GM12878 (cell line): ENCODE data around the gene RASGRP3. TPM values are rescaled to one million over a fixed set of nuclear protein-coding genes. Genes with fewer than 3 reads are reported as not detected.

Experiments
- ASH2L ChIP-seq: fragments of 300-600, 200-600 bp; sonication (generic); IDR thresholded peaks from 2 replicates; pipeline ENCODE4 v1.6.1; 2017; ENCODE audit warnings: low read depth, mild to moderate bottlenecking, borderline replicate concordance
- CHD1 ChIP-seq: IDR thresholded peaks from 2 replicates; pipeline ENCODE4 v1.6.1; 2012; ENCODE audit warnings: low read depth, low read length, improper control_type of control experiment
- FOS ChIP-seq: IDR thresholded peaks from 3 replicates; pipeline ENCODE4 v1.6.1; 2011; ENCODE audit warnings: borderline replicate concordance; ENCODE audit not compliant: insufficient read length; ENCODE audit errors: extremely low read depth
- FOXM1 ChIP-seq: IDR thresholded peaks from 2 replicates; pipeline ENCODE4 v1.6.1; 2012; ENCODE audit warnings: low read depth, mild to moderate bottlenecking, inconsistent platforms, low read length, moderate library complexity
- WRNIP1 ChIP-seq: IDR thresholded peaks from 2 replicates; pipeline ENCODE4 v1.6.1; 2011; ENCODE audit warnings: low read depth, low read length, improper control_type of control experiment, borderline replicate concordance
- YBX1 ChIP-seq: fragments of 450-650 bp; IDR thresholded peaks from 2 replicates; pipeline ENCODE4 v1.6.1; 2016; ENCODE audit warnings: antibody characterized with exemption
- ZSCAN29 ChIP-seq: fragments of 450-650 bp; IDR thresholded peaks from 2 replicates; pipeline ENCODE4 v1.6.1; 2017; ENCODE audit warnings: mild to moderate bottlenecking, moderate library complexity
- polyA plus RNA-seq, 11 experiments: library from polyadenylated mRNA; depleted of rRNA in 4 of 11; unstranded in 6 of 11; stranded (reverse) in 5 of 11; fragments of >200 nt; fragmentation: Nextera tagmentation in 4 of 11; fragmentation: Illumina TruSeq in 1 of 11; extraction: Ambion mirVana in 4 of 11; extraction: Trizol in 1 of 11; gene quantifications; 1 replicate in 1 of 11; 2 replicates in 10 of 11; pipeline versions ENCODE4 v1.2.1 to v1.2.3, GENCODE V29; 2011 to 2016; ENCODE audit warnings: inconsistent platforms in 2 of 11, missing spikeins in 2 of 11, low read depth in 1 of 11
- total RNA-seq, 4 experiments: library from RNA; depleted of rRNA in 3 of 4; stranded (reverse); fragments of >200 nt in 3 of 4; fragmentation: Illumina TruSeq in 1 of 4; extraction: Trizol in 1 of 4; gene quantifications; 2 replicates each; pipeline versions ENCODE4 v1.2.1 to v1.2.3, GENCODE V29; 2013 to 2021
- TF ChIP-seq, protein P1 (sequence below): fragments of 450-650 bp; IDR thresholded peaks from 2 replicates; pipeline ENCODE4 v1.6.1; 2017; ENCODE audit warnings: low read depth, mild to moderate bottlenecking, moderate library complexity
- TF ChIP-seq, protein P2 (sequence below): fragments of 450-650 bp; IDR thresholded peaks from 2 replicates; pipeline ENCODE4 v1.6.1; 2017; ENCODE audit warnings: mild to moderate bottlenecking, moderate library complexity
- TF ChIP-seq, protein P3 (sequence below): fragments of 450-650 bp; IDR thresholded peaks from 2 replicates; pipeline ENCODE4 v1.6.1; 2017; ENCODE audit warnings: borderline replicate concordance
- TF ChIP-seq, protein P4 (sequence below): fragments of 450-650 bp; IDR thresholded peaks from 2 replicates; pipeline ENCODE4 v1.6.1; 2016; ENCODE audit warnings: mild to moderate bottlenecking, moderate library complexity, borderline replicate concordance
- TF ChIP-seq, protein P5 (sequence below), 3 experiments: IDR thresholded peaks in 2 of 3; conservative IDR thresholded peaks in 1 of 3; 2 replicates each; pipeline ENCODE4 v1.5.1; 2011; ENCODE audit warnings: low read depth in 3 of 3, low read length in 3 of 3, mild to moderate bottlenecking in 3 of 3, control low read depth in 2 of 3, moderate library complexity in 2 of 3, inconsistent platforms in 1 of 3, mixed read lengths in 1 of 3; ENCODE audit not compliant: control insufficient read depth in 2 of 3, insufficient read depth in 1 of 3; ENCODE audit errors: extremely low read depth in 1 of 3
- TF ChIP-seq, protein P6 (sequence below): IDR thresholded peaks from 2 replicates; pipeline ENCODE4 v1.6.1; 2012; ENCODE audit warnings: low read depth, low read length, improper control_type of control experiment

The RASGRP3 gene
- total and polyA plus RNA-seq, 10 of the 15 experiments (the other 5 are each of a cell fraction or from before 2014, with no cell fraction given) = 31.6 to 106 (median 64.7) TPM

DNA sequence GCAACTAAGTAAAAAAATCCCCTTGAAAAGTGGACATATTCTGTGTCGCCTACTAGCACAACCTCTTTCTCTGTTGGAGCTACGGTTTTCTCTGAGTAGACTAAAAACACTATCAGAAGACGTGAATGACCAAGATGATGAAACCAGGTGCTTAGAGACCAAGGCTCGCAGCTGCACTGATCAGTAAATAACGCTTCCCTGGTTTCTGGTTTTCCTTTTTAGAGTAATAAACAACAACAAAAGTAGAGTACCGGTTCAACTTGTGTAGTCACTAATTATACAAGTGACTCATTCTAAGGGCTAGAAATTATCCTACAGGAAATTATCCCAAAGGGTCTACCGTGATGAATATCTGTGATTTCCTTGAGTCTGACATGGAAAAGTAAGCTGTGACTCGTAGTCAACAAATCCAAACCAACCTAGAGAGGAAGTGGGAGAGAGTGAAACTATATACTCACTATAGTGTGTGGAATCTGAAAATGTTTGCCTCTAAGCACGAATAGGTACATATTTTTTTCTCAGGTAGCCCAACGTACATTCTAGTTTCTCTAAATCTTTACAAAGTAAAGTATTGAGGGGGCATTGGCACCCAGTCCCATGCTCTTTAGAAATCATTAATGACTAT is 17.8 kb downstream of the RASGRP3 start (continued):
- TF ChIP-seq, protein P1, sequence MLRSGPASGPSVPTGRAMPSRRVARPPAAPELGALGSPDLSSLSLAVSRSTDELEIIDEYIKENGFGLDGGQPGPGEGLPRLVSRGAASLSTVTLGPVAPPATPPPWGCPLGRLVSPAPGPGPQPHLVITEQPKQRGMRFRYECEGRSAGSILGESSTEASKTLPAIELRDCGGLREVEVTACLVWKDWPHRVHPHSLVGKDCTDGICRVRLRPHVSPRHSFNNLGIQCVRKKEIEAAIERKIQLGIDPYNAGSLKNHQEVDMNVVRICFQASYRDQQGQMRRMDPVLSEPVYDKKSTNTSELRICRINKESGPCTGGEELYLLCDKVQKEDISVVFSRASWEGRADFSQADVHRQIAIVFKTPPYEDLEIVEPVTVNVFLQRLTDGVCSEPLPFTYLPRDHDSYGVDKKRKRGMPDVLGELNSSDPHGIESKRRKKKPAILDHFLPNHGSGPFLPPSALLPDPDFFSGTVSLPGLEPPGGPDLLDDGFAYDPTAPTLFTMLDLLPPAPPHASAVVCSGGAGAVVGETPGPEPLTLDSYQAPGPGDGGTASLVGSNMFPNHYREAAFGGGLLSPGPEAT = peak; percentile 79
- TF ChIP-seq FOXM1 (peak; percentile 86), ZSCAN29 (no peak), FOS (no peak), YBX1 (no peak), WRNIP1 (no peak), CHD1 (no peak; the same call in 1 of the 2 replicates), ASH2L (0 out of 2 replicates have a peak, but pooled peaks have one; percentile 33)
- TF ChIP-seq, protein P2, sequence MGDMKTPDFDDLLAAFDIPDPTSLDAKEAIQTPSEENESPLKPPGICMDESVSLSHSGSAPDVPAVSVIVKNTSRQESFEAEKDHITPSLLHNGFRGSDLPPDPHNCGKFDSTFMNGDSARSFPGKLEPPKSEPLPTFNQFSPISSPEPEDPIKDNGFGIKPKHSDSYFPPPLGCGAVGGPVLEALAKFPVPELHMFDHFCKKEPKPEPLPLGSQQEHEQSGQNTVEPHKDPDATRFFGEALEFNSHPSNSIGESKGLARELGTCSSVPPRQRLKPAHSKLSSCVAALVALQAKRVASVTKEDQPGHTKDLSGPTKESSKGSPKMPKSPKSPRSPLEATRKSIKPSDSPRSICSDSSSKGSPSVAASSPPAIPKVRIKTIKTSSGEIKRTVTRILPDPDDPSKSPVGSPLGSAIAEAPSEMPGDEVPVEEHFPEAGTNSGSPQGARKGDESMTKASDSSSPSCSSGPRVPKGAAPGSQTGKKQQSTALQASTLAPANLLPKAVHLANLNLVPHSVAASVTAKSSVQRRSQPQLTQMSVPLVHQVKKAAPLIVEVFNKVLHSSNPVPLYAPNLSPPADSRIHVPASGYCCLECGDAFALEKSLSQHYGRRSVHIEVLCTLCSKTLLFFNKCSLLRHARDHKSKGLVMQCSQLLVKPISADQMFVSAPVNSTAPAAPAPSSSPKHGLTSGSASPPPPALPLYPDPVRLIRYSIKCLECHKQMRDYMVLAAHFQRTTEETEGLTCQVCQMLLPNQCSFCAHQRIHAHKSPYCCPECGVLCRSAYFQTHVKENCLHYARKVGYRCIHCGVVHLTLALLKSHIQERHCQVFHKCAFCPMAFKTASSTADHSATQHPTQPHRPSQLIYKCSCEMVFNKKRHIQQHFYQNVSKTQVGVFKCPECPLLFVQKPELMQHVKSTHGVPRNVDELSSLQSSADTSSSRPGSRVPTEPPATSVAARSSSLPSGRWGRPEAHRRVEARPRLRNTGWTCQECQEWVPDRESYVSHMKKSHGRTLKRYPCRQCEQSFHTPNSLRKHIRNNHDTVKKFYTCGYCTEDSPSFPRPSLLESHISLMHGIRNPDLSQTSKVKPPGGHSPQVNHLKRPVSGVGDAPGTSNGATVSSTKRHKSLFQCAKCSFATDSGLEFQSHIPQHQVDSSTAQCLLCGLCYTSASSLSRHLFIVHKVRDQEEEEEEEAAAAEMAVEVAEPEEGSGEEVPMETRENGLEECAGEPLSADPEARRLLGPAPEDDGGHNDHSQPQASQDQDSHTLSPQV = no peak
- TF ChIP-seq, protein P3, sequence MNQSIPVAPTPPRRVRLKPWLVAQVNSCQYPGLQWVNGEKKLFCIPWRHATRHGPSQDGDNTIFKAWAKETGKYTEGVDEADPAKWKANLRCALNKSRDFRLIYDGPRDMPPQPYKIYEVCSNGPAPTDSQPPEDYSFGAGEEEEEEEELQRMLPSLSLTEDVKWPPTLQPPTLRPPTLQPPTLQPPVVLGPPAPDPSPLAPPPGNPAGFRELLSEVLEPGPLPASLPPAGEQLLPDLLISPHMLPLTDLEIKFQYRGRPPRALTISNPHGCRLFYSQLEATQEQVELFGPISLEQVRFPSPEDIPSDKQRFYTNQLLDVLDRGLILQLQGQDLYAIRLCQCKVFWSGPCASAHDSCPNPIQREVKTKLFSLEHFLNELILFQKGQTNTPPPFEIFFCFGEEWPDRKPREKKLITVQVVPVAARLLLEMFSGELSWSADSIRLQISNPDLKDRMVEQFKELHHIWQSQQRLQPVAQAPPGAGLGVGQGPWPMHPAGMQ = no peak
- TF ChIP-seq, protein P4, sequence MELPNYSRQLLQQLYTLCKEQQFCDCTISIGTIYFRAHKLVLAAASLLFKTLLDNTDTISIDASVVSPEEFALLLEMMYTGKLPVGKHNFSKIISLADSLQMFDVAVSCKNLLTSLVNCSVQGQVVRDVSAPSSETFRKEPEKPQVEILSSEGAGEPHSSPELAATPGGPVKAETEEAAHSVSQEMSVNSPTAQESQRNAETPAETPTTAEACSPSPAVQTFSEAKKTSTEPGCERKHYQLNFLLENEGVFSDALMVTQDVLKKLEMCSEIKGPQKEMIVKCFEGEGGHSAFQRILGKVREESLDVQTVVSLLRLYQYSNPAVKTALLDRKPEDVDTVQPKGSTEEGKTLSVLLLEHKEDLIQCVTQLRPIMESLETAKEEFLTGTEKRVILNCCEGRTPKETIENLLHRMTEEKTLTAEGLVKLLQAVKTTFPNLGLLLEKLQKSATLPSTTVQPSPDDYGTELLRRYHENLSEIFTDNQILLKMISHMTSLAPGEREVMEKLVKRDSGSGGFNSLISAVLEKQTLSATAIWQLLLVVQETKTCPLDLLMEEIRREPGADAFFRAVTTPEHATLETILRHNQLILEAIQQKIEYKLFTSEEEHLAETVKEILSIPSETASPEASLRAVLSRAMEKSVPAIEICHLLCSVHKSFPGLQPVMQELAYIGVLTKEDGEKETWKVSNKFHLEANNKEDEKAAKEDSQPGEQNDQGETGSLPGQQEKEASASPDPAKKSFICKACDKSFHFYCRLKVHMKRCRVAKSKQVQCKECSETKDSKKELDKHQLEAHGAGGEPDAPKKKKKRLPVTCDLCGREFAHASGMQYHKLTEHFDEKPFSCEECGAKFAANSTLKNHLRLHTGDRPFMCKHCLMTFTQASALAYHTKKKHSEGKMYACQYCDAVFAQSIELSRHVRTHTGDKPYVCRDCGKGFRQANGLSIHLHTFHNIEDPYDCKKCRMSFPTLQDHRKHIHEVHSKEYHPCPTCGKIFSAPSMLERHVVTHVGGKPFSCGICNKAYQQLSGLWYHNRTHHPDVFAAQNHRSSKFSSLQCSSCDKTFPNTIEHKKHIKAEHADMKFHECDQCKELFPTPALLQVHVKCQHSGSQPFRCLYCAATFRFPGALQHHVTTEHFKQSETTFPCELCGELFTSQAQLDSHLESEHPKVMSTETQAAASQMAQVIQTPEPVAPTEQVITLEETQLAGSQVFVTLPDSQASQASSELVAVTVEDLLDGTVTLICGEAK = no peak
- TF ChIP-seq, protein P5, sequence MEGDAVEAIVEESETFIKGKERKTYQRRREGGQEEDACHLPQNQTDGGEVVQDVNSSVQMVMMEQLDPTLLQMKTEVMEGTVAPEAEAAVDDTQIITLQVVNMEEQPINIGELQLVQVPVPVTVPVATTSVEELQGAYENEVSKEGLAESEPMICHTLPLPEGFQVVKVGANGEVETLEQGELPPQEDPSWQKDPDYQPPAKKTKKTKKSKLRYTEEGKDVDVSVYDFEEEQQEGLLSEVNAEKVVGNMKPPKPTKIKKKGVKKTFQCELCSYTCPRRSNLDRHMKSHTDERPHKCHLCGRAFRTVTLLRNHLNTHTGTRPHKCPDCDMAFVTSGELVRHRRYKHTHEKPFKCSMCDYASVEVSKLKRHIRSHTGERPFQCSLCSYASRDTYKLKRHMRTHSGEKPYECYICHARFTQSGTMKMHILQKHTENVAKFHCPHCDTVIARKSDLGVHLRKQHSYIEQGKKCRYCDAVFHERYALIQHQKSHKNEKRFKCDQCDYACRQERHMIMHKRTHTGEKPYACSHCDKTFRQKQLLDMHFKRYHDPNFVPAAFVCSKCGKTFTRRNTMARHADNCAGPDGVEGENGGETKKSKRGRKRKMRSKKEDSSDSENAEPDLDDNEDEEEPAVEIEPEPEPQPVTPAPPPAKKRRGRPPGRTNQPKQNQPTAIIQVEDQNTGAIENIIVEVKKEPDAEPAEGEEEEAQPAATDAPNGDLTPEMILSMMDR (IDR thresholded peaks at IDR 0.05 in 2 of 3, conservative IDR thresholded peaks at IDR 0.05 in 1 of 3; ENCODE audit: control insufficient read depth in 2 of 3, extremely low read depth in 1 of 3, insufficient read depth in 1 of 3, low read depth in 3 of 3, low read length in 3 of 3) = no peak
- TF ChIP-seq, protein P6, sequence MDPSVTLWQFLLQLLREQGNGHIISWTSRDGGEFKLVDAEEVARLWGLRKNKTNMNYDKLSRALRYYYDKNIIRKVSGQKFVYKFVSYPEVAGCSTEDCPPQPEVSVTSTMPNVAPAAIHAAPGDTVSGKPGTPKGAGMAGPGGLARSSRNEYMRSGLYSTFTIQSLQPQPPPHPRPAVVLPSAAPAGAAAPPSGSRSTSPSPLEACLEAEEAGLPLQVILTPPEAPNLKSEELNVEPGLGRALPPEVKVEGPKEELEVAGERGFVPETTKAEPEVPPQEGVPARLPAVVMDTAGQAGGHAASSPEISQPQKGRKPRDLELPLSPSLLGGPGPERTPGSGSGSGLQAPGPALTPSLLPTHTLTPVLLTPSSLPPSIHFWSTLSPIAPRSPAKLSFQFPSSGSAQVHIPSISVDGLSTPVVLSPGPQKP = no peak
